ENCODE results near the gene POU2F2. TPM values are rescaled to one million over a fixed set of nuclear protein-coding genes. Genes with fewer than 3 reads are reported as not detected.

Gene POU2F2
- total RNA-seq, 1 donor from 2014 or later, result 4.3 TPM

DNA sequence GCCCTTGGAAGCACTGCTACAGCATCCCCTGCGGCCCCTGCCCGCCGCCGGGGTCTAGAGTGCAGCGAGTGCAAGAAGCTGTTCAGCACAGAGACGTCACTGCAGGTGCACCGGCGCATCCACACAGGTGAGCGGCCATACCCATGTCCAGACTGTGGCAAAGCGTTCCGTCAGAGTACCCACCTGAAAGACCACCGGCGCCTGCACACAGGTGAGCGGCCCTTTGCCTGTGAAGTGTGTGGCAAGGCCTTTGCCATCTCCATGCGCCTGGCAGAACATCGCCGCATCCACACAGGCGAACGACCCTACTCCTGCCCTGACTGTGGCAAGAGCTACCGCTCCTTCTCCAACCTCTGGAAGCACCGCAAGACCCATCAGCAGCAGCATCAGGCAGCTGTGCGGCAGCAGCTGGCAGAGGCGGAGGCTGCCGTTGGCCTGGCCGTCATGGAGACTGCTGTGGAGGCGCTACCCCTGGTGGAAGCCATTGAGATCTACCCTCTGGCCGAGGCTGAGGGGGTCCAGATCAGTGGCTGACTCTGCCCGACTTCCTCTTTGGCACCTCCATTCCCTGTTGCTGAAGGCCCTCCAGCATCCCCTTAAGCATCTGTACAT lies 51.4 kb downstream of the POU2F2 start:
- no peak for DNase-seq (ENCODE audit: low spot score)

DNA sequence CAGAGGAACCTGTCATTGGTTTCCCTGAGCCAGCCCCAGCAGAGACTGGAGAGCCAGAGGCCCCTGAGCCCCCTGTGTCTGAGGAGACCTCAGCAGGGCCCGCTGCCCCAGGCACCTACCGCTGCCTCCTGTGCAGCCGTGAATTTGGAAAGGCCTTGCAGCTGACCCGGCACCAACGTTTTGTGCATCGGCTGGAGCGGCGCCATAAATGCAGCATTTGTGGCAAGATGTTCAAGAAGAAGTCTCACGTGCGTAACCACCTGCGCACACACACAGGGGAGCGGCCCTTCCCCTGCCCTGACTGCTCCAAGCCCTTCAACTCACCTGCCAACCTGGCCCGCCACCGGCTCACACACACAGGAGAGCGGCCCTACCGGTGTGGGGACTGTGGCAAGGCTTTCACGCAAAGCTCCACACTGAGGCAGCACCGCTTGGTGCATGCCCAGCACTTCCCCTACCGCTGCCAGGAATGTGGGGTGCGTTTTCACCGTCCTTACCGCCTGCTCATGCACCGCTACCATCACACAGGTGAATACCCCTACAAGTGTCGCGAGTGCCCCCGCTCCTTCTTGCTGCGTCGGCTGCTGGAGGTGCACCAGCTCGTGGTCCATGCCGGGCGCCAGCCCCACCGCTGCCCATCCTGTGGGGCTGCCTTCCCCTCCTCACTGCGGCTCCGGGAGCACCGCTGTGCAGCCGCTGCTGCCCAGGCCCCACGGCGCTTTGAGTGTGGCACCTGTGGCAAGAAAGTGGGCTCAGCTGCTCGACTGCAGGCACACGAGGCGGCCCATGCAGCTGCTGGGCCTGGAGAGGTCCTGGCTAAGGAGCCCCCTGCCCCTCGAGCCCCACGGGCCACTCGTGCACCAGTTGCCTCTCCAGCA lies 52.1 kb downstream of the POU2F2 start:
- no peak for DNase-seq (ENCODE audit: low spot score)

DNA sequence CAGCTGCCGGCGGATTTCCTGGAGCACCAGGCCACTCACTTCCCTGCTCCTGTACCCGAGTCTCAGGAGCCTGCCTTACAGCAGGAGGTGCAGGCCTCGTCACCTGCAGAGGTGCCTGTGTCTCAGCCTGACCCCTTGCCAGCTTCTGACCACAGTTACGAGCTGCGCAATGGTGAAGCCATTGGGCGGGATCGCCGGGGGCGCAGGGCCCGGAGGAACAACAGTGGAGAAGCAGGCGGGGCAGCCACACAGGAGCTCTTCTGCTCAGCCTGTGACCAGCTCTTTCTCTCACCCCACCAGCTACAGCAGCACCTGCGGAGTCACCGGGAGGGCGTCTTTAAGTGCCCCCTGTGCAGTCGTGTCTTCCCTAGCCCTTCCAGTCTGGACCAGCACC lies 53.0 kb downstream of the POU2F2 start:
- DNase-seq (ENCODE audit: low spot score), result no peak

DNA sequence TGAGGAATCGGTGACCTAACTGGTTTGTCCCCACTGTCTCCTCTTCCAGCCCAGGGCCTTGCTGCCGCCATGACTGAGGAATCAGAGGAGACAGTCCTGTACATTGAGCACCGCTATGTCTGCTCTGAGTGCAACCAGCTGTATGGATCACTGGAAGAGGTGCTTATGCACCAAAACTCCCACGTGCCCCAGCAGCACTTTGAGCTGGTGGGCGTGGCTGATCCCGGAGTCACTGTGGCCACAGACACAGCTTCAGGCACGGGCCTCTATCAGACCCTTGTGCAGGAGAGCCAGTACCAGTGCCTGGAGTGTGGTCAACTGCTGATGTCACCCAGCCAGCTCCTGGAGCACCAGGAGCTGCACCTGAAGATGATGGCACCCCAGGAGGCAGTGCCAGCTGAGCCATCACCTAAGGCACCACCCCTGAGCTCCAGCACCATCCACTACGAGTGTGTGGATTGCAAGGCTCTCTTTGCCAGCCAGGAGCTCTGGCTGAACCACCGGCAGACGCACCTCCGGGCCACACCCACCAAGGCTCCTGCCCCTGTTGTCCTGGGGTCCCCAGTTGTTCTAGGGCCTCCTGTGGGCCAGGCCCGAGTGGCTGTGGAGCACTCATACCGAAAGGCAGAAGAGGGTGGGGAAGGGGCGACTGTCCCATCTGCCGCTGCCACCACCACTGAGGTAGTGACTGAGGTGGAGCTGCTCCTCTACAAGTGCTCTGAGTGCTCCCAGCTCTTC lies 53.5 kb downstream of the POU2F2 start:
- no peak for DNase-seq (ENCODE audit: low spot score)

DNA sequence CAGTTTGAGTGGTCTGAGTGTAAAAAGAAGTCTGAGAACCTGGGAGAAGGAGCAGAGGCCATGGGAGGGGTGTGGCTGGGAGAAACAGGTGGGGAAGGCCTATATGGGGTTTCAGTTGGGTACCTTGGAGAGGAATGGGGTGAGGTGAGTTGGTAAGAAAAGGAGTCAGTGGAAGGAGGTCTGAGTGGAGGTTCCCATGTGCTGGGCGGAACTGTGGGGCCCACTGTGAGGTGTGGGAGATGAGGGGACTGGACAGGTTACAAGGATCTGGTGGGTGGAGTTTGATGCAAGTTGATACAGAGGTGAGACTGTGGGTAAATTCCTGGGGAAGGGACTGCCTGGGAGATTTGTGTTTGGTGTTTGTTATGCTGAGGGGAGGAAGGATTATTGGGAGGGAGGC lies 54.2 kb downstream of the POU2F2 start:
- no peak for DNase-seq (ENCODE audit: low spot score)

DNA sequence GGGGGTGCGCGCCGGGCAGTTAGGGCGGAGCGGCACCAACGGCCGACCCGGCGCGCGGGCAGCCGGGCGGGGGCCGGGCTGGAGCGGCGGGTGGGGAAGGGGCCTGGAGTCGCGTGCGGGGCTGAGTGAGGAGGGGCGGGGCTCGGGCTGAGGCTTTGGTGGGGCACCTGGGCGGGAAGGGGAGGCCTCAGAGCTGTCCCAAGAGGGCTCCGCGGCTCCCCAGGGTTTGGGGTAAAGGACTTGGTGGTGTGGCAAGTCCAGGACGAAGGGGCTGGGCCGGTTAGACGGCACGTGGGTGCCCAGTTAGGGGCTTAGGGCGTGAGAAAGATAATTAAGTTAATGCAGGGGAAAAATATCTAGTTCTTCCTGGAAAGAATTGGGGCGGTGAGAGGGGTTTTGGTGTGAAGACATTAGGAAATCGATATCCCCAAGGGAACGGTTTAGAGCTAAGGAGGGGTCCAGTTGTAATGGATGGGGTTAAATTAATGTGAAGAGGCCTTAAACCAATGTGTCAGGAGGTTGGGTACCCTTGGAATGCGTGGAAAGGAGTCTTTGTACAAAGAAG lies 55.8 kb downstream of the POU2F2 start:
- peak; percentile 30 for DNase-seq (ENCODE audit: low spot score)

DNA sequence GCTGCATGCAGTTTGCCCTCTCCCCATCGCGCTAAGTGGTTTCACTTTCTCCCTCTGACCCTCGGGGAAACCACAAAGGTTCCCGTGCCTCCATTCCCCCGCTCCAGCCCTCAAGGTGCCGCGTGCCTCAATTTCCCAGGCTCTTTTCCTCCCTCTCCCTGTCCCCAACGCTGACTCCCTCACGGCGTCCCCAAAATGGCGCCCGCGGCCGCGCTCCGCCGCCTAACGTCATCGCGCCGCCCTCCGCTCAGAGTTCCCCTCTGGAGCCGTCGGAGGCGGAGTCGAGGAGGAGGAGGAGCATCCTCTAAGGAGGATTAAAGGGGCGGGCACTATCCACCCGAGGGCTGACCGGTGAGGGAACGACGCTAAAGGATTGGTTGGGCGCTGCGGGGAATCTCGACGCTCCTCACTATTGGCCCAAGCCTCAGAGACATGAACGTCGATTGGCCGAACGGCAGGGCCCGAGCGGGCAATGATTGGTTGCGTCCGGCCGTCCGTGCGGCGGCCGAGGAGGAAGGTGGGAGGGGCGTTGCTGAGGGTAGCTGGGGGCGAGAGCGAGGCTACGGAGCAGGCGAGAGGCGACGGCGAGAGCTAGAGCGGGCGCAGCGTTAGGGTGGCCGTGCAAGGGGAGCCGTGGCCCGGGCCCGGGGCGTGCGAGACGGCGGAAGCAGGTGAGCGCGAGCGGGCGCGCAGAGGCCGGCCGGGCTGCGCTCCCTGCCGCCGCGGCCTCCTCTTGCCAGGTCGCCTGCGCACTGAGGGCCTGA lies 56.4 kb downstream of the POU2F2 start, which contains the start of gene ZNF574:
Gene ZNF574, plus strand, starts transcription at position 551 of the 764 bp plus-strand sequence. CDS start 2,441 bp downstream, outside the sequence.
- DNase-seq (ENCODE audit: low spot score), result peak; percentile 99

DNA sequence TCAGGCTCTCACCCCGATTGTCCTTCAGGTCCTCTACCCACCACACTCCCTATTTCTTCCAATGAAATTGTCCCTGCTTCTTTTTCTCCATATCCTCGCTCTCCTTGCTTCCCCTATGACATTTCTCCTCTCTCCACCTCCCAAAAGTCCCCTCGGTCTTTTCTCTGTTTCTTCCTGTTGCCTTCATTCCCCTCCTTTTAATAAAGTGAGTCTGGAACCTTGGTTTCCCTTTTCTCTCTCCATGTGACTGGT lies 57.0 kb downstream of the POU2F2 start:
- DNase-seq (ENCODE audit: low spot score), result no peak

DNA sequence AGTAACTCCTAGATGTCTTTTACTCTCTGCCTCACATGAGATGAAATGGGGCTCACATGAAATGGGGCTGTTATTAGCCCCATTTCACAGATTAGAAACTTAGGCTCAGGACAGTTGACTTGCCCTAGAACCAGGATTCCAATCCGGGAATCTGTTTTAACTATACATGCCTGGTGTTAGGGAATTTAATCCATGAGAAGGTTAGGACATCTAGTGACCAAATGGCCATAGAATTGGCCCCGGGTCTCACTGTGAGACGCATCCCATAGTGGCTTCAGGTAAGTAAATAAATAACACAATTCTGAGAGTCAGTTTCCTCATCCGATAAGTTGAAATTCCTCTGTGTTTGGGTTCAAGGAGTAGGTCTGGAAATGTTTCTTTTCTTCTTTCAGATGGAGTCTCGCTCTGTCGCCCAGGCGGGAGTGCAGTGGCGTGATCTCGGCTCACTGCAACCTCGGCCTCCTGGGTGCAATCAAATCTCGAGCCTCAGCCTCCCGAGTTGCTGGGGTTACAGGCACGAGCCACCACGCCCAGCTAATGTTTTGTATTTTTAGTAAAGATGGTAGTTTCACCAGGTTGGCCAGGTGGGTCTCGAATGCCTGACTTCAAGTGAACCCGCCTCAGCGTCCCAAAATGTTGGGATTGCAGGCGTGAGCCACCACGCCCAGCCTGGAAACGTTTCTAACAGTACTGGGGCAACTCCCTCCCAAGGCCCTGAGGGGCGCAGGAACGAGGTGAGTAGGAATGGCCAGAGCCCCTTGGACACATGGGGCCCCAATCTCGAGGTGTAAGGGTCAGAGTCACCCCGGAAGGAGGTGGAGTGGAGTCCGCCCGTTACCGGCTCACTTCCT lies 57.5 kb downstream of the POU2F2 start:
- DNase-seq (ENCODE audit: low spot score), result no peak

DNA sequence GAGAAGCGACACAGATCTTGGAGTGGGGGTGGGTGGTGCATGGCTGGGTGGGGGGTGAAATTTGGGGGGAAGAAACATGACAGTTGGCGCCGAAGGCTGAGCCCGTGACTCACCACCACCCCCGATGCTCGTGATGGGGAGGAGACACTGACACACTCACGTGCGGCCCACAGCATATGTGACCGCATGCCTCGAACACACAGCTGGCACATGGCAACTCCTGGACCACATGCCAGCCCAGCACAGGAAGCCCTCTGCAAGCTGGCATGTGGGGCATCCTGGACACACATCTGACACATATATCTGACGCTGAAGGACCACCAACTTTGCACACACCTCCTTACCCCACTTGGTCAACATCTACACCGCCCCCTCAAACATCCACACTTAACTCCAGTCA lies 61.0 kb downstream of the POU2F2 start:
- DNase-seq (ENCODE audit: low spot score), result no peak

DNA sequence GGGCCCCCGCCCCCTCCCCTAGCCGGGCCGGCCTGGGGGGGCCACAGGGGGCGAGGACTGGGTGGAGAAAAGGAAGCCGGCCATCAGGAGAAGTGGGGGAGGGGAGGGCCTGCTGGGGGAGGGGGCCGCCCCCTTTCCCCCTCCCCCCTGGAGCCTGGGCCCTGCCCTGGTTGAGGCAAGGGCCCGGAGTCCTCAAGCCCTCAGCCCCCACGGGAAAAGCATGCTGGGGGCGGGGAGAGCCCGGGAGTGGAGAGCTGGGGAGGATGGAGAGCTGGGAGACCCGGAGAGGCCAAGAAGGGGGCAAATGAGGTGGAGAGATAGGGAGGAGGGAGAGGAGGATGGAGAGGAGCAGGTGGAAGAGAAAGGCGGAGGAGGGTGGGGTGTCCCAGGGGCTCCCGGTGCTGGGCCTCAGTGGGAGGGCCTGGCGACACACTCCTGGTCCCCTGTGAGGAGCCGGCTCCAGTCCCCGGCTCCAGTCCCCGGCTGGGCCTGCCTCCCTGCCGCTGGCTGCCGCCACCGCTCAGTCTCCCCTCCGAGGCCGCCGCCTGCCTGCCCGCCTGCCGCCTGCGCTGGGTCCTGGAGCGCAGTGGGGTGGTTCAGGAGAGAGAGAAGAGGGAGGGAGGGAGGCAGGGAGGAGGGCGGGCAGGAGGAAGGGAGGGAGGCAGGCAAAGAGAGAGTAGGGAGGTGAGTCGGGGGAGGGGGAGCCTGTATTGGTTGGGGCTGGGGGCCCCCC lies 62.5 kb downstream of the POU2F2 start, which contains the start of gene GRIK5:
Gene GRIK5, minus strand, starts transcription at position 588 of the 733 bp plus-strand sequence. CDS start 4,436 bp downstream, outside the sequence.
- no peak for DNase-seq (ENCODE audit: low spot score)

DNA sequence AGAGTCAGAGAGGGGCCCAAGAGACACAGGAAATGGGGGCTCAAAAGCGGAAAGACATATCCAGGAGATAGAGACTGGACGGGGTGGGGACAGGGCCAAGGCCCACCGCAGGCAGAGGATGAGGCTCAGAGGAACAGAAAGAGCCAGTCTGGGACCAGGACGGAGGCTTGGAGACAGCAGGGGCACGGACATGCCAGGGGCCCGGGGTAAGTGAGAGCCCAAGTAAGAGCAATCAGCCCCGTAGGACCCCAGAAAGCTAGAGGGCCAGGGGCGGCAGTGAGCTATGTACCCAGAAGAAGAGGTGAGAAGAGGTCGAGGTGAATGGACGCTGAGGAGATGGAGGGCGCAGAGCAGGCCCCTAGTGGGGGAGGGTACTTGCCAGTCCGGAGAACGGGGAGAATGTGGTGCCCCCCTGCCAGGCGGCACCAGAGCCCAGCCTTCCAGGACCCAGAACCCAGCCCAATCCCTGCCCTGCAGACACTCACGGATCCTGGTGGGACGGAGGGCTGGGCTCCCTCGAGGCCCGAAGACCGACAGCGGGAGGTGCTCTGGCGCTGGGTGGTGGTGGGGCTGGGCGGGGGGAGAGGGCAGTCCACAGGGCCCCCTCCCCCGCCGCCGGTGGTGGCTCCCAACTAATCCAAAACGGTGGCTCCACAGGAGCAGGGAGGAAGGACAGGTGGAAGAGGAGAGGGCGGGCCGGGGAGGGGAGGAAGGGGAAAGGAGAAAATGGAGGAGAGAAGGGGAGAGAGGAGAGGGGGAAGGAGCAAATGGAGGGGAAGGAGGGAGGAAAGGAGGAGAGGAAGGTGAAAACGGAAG lies 63.3 kb downstream of the POU2F2 start:
- DNase-seq (ENCODE audit: low spot score), result no peak

DNA sequence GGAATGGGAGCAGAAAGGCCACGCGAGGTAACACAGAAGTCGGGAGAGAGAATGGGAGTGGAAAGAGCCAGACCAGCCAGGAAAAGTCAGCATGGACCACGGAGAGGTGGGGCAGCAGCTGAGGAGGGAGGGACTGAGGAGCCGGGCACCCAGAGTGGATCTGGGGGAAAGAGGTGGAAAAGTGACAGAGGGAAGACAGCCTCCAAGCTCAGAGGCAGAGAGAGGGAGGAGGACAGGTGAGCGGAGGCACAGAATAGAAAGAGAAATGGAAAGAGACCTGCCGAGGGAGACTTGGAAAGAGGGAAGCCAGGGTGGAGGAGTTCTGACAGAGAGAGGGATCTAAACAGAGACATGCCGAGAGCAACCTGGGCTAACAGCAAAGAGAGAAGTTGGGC lies 63.9 kb downstream of the POU2F2 start:
- DNase-seq (ENCODE audit: low spot score), result no peak

DNA sequence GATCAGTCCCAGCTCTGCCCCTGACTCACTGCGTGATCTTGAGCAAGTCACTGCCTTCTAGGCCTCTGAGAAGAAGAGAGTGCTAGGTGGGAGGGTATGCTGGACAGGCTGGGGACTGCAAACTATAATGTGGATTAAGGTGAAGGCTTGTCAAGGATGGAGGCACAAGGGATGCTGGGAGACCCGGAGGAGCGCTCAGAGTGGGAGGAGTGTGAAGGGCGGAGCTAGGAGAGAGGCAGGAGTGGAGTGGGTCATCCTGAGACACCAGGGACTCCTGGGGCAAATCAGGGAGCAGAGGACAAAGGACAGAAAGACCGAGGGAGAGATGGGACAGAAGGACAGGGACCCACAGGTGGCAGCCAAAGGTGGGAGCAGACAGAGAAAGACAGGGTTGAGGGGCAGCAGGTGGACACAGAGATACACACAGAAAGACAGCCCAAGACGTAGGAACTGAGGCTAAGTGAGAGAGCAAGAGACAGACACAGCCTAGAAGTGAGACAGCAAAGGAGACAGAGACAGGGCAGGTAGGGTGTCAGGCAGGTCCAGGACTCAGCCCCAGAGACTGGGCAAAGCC lies 64.8 kb downstream of the POU2F2 start:
- DNase-seq (ENCODE audit: low spot score), result no peak

DNA sequence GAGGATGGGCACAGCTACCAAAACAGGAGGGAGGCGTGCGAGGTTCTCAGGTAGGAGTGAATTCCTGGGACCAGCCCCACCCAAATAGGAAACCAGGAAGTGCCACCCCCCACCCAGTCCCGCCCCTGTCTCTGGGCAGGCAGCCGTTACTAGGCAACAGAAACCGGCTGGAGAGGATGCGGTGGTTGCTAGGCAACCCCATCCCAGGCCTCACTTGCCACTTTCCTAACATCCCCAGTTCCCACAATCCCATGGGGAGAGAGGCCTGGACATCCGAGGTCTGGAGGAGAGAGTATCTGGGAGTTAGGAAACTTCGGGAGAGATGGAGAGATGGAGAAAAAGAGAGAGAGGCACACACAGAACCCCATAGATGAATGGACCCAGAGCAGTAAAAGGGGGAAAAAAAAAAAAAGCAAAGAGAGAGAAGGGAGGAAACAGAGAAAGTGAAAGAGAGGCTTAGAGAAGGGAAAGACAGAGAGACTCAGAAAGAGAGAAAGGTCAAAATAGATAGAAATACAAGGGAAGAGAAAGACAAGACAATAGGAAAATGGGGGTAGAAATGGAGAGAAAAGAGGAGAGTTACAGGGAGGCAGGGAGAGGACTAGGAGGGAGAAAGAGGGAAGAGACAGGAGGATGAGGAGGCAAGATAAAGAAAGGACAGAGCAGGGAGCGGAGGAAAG lies 66.0 kb downstream of the POU2F2 start:
- no peak for DNase-seq (ENCODE audit: low spot score)

DNA sequence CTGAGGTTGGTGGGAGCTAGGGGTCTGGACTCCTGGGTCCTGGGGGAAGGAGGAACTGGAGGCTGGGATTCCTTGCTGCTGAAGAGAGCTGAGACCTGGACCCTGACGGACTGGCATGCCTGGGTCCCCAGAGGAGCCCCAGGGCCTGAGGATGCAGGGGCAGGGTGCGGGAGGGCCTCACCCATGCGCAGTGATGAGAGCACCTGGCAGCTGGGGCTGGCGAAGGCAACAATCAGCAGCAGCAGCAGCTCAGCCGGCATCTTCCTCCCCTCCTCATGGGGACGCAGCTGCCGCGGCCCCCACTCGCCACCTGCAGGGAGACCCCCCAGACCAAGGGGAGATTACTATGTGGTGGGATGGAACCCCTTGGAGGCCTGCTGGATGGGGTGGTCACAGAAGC lies 66.7 kb downstream of the POU2F2 start:
- DNase-seq (ENCODE audit: low spot score), result no peak

DNA sequence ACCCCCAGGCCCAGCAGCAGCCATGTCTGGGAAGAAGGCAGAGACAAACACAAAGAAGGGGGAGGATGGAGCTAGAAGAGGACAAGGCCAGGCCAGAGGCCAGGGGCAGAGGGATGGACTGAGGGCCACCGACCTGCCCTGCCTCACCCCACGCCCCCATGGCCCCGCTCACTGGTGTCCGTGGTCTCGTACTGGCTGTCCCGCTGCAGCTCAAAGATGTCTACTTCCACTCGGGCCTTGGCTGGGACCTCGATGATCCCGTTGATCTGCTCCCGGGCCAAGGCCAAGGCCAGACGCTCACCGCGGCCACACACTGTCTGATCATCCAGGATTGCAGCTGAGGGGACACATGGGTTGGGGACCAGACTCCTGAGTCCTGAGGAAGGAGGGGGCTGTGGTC lies 67.2 kb downstream of the POU2F2 start:
- no peak for DNase-seq (ENCODE audit: low spot score)

DNA sequence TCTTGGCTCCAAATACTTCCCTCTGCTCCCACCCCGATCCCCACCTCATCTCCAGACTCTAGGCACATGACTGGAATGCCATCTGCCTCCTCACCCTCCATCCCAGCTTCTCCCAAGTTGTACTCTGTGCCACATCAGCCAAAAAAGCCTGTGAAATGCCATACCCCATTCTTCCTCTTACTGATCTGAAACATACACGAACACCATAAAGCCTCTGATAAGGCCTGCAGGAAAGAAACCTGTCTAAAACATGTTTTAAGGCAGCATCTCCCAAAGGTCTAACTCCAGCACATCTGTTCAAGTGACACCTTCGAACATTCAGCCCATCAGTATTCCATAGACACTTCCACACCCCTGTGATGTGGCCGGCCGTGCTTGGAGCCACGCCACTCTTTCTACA lies 67.8 kb downstream of the POU2F2 start:
- DNase-seq (ENCODE audit: low spot score), result no peak

All from mucosa of gallbladder (tissue), 1 donor.